IMR-90 (cell line): ENCODE data around the gene EGFR.

ENCODE experiments used
- BHLHE40 ChIP-seq: fragments of 150-350 bp; IDR thresholded peaks from 2 replicates; pipeline ENCODE4 v1.6.1; 2016; ENCODE audit warnings: mild to moderate bottlenecking, low read depth, low read length
- CTCF ChIP-seq: conservative IDR thresholded peaks from 2 replicates; pipeline ENCODE4 v1.5.1; 2012; ENCODE audit warnings: mild to moderate bottlenecking, low read depth, low read length, improper control_type of control experiment
- RAD21 ChIP-seq: IDR thresholded peaks from 2 replicates; pipeline ENCODE4 v1.6.1; 2012; ENCODE audit warnings: low read length, improper control_type of control experiment
- TF ChIP-seq, protein P1 (sequence below): fragments of 150-350 bp; IDR thresholded peaks from 2 replicates; pipeline ENCODE4 v1.6.1; 2017; ENCODE audit warnings: mild to moderate bottlenecking, antibody characterized with exemption, low read length, low read depth

DNA sequence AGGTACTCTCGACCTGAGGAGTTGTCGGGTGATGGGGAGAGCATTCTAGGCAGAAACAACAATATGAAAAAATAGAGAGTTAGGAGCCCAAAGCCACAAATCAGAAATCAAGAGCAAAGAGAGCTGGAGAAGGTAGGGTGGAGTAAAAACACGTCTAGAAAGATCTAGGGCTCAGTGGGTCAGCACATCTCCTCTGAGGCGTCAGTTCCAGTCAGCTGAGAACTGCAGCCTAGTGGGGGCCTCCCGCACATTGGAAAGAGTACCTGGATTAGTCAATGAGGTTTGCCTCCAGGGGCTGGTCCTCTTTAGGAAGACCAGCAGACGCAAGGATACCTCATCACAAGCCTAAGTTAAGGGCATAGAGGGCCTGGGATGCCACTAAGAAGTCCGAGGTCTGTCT, 233.1 kb downstream of the EGFR start:
- TF ChIP-seq, protein P1, sequence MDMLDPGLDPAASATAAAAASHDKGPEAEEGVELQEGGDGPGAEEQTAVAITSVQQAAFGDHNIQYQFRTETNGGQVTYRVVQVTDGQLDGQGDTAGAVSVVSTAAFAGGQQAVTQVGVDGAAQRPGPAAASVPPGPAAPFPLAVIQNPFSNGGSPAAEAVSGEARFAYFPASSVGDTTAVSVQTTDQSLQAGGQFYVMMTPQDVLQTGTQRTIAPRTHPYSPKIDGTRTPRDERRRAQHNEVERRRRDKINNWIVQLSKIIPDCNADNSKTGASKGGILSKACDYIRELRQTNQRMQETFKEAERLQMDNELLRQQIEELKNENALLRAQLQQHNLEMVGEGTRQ, result no peak
- no peak for TF ChIP-seq BHLHE40
- no peak for TF ChIP-seq CTCF
- no peak for TF ChIP-seq RAD21
